Measurements from ENCODE around the gene CKAP4. TPM values are rescaled to one million over a fixed set of nuclear protein-coding genes. Genes with fewer than 3 reads are reported as not detected.

Gene CKAP4
- total RNA-seq, 1 donor from 2014 or later, result 102 TPM

DNA sequence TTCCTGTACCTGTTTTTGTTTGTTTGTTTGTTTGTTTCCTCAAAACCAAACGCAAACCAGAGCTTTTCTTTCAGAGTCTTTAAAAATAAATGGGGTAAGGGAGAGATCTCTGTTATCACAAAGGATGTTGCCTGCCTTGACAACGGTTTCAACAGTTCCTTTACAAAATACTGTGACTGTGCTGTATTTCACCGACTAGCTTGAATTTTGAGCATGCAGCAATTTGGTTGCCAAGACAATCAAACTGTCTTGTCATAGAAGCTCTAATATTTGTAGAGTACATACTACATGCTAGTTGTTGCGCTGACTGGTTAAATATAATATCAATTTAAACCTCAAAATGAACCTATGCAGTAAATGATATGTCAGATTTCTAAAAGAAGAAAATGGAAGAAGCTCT, 32.3 kb upstream of the CKAP4 start:
- DNase-seq (ENCODE audit: low read depth, low spot score), result no peak
- Mint-ChIP-seq H3K27me3 (ENCODE audit: low read depth) (no peaks in the 10 kb centered on the region), H3K36me3 (ENCODE audit: low read depth) (peaks cover 3% of the 10 kb centered on the region), H3K27ac (ENCODE audit: unreplicated experiment) (no peak overlapping the region), H3K4me3 (no peak overlapping the region), H3K9me3 (peaks cover 8% of the 10 kb centered on the region), H3K4me1 (no peaks in the 10 kb centered on the region)
- TF ChIP-seq, protein P1, sequence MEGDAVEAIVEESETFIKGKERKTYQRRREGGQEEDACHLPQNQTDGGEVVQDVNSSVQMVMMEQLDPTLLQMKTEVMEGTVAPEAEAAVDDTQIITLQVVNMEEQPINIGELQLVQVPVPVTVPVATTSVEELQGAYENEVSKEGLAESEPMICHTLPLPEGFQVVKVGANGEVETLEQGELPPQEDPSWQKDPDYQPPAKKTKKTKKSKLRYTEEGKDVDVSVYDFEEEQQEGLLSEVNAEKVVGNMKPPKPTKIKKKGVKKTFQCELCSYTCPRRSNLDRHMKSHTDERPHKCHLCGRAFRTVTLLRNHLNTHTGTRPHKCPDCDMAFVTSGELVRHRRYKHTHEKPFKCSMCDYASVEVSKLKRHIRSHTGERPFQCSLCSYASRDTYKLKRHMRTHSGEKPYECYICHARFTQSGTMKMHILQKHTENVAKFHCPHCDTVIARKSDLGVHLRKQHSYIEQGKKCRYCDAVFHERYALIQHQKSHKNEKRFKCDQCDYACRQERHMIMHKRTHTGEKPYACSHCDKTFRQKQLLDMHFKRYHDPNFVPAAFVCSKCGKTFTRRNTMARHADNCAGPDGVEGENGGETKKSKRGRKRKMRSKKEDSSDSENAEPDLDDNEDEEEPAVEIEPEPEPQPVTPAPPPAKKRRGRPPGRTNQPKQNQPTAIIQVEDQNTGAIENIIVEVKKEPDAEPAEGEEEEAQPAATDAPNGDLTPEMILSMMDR (conservative IDR thresholded peaks at IDR 0.05), result no peak

GRCh38 chr12:106276032-106276740, 28.4 kb upstream of the CKAP4 start:
- Mint-ChIP-seq H3K27me3 (ENCODE audit: low read depth) (no peaks in the 10 kb centered on the region), H3K4me1 (no peaks in the 10 kb centered on the region), H3K27ac (ENCODE audit: unreplicated experiment) (no peak overlapping the region), H3K4me3 (no peak overlapping the region), H3K36me3 (ENCODE audit: low read depth) (no peaks in the 10 kb centered on the region), H3K9me3 (no peaks in the 10 kb centered on the region)
- TF ChIP-seq, protein P1 (conservative IDR thresholded peaks at IDR 0.05), result no peak
- no peak for DNase-seq (ENCODE audit: low read depth, low spot score)

GRCh38 chr12:106275458-106275857, 27.6 kb upstream of the CKAP4 start:
- Mint-ChIP-seq H3K4me1 (no peaks in the 10 kb centered on the region), H3K27me3 (ENCODE audit: low read depth) (no peaks in the 10 kb centered on the region), H3K36me3 (ENCODE audit: low read depth) (no peaks in the 10 kb centered on the region), H3K9me3 (no peaks in the 10 kb centered on the region), H3K27ac (ENCODE audit: unreplicated experiment) (no peak overlapping the region), H3K4me3 (no peak overlapping the region)
- DNase-seq (ENCODE audit: low read depth, low spot score), result no peak
- TF ChIP-seq, protein P1 (conservative IDR thresholded peaks at IDR 0.05), result no peak

- TF ChIP-seq, protein P1 (conservative IDR thresholded peaks at IDR 0.05), result no peak
- no peaks in the 10 kb centered on the region for H3K36me3 Mint-ChIP-seq (ENCODE audit: low read depth)
- DNase-seq (ENCODE audit: low read depth, low spot score), result no peak
These were observed 26.8 kb upstream of the CKAP4 start for GRCh38 chr12:106274575-106275121.

GRCh38 chr12:106274012-106274411, 26.2 kb upstream of the CKAP4 start:
- no peaks in the 10 kb centered on the region for H3K4me1 Mint-ChIP-seq
- TF ChIP-seq, protein P1 (conservative IDR thresholded peaks at IDR 0.05), result no peak
- no peak overlapping the region for H3K4me3 Mint-ChIP-seq
- DNase-seq (ENCODE audit: low read depth, low spot score), result no peak
- H3K27ac Mint-ChIP-seq (ENCODE audit: unreplicated experiment), result no peak overlapping the region
- H3K36me3 Mint-ChIP-seq (ENCODE audit: low read depth), result no peaks in the 10 kb centered on the region
- no peaks in the 10 kb centered on the region for H3K9me3 Mint-ChIP-seq
- no peaks in the 10 kb centered on the region for H3K27me3 Mint-ChIP-seq (ENCODE audit: low read depth)

More at GRCh38 chr12:106274575-106275121, 26.8 kb upstream of the CKAP4 start:
- Mint-ChIP-seq H3K4me3 (no peak overlapping the region), H3K4me1 (no peaks in the 10 kb centered on the region), H3K9me3 (no peaks in the 10 kb centered on the region), H3K27me3 (ENCODE audit: low read depth) (no peaks in the 10 kb centered on the region), H3K27ac (ENCODE audit: unreplicated experiment) (no peak overlapping the region)

Measured in neural crest cell (in vitro differentiated cells).